GM18867 (cell line): ENCODE results near the gene SLC38A6.

Source experiments
- ATAC-seq: cut with Tn5 transposase; IDR thresholded peaks from one replicate; pipeline ENCODE4 v1.9.1; 2021; ENCODE audit warnings: mild to moderate bottlenecking, moderate library complexity; ENCODE audit not compliant: unreplicated experiment

SLC38A6 gene

GRCh38 chr14:60975551-60975950, 5.5 kb upstream of the SLC38A6 start:
- no peak for ATAC-seq

GRCh38 chr14:60977847-60978246, 3.2 kb upstream of the SLC38A6 start:
- no peak for ATAC-seq

- no peak for ATAC-seq
These were observed 799 bp downstream of the SLC38A6 start for GRCh38 chr14:60981633-60982455.

- no peak for ATAC-seq
These were observed 3.2 kb downstream of the SLC38A6 start for GRCh38 chr14:60984196-60984595.

- no peak for ATAC-seq
These were observed 5.5 kb downstream of the SLC38A6 start for GRCh38 chr14:60986500-60986899.

GRCh38 chr14:60989599-60989998, 8.6 kb downstream of the SLC38A6 start:
- no peak for ATAC-seq

- ATAC-seq: no peak
These were observed 17.6 kb downstream of the SLC38A6 start for GRCh38 chr14:60998617-60999016.

- no peak for ATAC-seq
These were observed 18.5 kb downstream of the SLC38A6 start for GRCh38 chr14:60999536-60999935.

GRCh38 chr14:61003571-61003970, 22.5 kb downstream of the SLC38A6 start:
- no peak for ATAC-seq

GRCh38 chr14:61019537-61019936, 38.5 kb downstream of the SLC38A6 start:
- ATAC-seq: no peak

- ATAC-seq: peak; percentile 71
These were observed 44.5 kb downstream of the SLC38A6 start for GRCh38 chr14:61025251-61026223.

GRCh38 chr14:61026526-61026925, 45.5 kb downstream of the SLC38A6 start:
- no peak for ATAC-seq

- no peak for ATAC-seq
These were observed 50.0 kb downstream of the SLC38A6 start for GRCh38 chr14:61031026-61031425.

- no peak for ATAC-seq
These were observed 52.0 kb downstream of the SLC38A6 start for GRCh38 chr14:61033054-61033453.

- ATAC-seq: no peak
These were observed 52.8 kb downstream of the SLC38A6 start for GRCh38 chr14:61033855-61034254.

- peak; percentile 89 for ATAC-seq
These were observed 53.5 kb downstream of the SLC38A6 start for GRCh38 chr14:61034416-61035120.

- ATAC-seq: no peak
These were observed 56.2 kb downstream of the SLC38A6 start for GRCh38 chr14:61037215-61037614.

GRCh38 chr14:61041704-61042103, 60.7 kb downstream of the SLC38A6 start:
- ATAC-seq: no peak

GRCh38 chr14:61042220-61042619, 61.2 kb downstream of the SLC38A6 start:
- ATAC-seq: no peak

GRCh38 chr14:61043506-61043905, 62.5 kb downstream of the SLC38A6 start:
- no peak for ATAC-seq

- no peak for ATAC-seq
These were observed 66.0 kb downstream of the SLC38A6 start for GRCh38 chr14:61047021-61047420.
